ENCODE results near the gene CXorf58. TPM values are rescaled to one million over a fixed set of nuclear protein-coding genes. Genes with fewer than 3 reads are reported as not detected.

The CXorf58 gene
- total and polyA plus RNA-seq, 2 donors (not counting 3 experiments of a cell fraction or from before 2014, with no cell fraction given): not detected

- H3K4me3 ChIP-seq (replicated peaks in 1 of 3; ENCODE audit: insufficient read depth in 1 of 3, low read depth in 1 of 3, low read length in 3 of 3): no peak overlapping the region
- ChIA-PET POLR2A (interaction anchor here (3.6 kb wide), 1 partner anchor 115 kb away, joined by 25 read pairs; the partner anchor contains the start of gene SAT1), CTCF (interaction anchor here (1.0 kb wide), 1 partner anchor 116 kb away, joined by 3 read pairs; the partner anchor contains the start of gene SAT1)
- H4K20me1 ChIP-seq (replicated peaks; ENCODE audit: control insufficient read depth, extremely low read depth, insufficient read depth, low read length): no peaks in the 10 kb centered on the region
- no peaks in the 10 kb centered on the region for H3K79me2 ChIP-seq (ENCODE audit: control insufficient read depth, insufficient read depth, low read length)
- H3K4me2 ChIP-seq (ENCODE audit: insufficient read depth, low read length): peak overlapping the region; percentile 16
- H3K9ac ChIP-seq (replicated peaks; ENCODE audit: extremely low read depth, insufficient read depth, low read length): peak overlapping the region; percentile 26
- H3K36me3 ChIP-seq (ENCODE audit: control insufficient read depth in 2 of 2, extremely low read depth in 1 of 2, insufficient read depth in 2 of 2, low read length in 2 of 2): no peaks in the 10 kb centered on the region
- H3K27ac ChIP-seq (ENCODE audit: insufficient read depth, low read depth, low read length): peak overlapping the region; percentile 46
- peak; percentile 57 for DNase-seq (ENCODE audit: low read depth, low spot score)
- intact Hi-C loops (cut with micrococcal nuclease) (no loop called here), dilution Hi-C loops (cut with MboI; ENCODE audit: extremely low pct_ligation_motif_present, low sequenced_read_pairs) (no loop called here)
- no peaks in the 10 kb centered on the region for H3K9me3 ChIP-seq (replicated peaks; ENCODE audit: control insufficient read depth, insufficient read depth, low read length)
- peak; percentile 73 for FAIRE-seq
- H3K27me3 ChIP-seq (ENCODE audit: control insufficient read depth in 2 of 2, insufficient read depth in 2 of 2, low read length in 2 of 2): no peaks in the 10 kb centered on the region
- TF ChIP-seq MAX (IDR thresholded peaks at IDR 0.05; ENCODE audit: insufficient read depth, insufficient read length): no peak
- no peak for TF ChIP-seq FOS (IDR thresholded peaks at IDR 0.05; ENCODE audit: borderline replicate concordance, insufficient read depth, low read length)
- TF ChIP-seq GATA2 (IDR thresholded peaks at IDR 0.05; ENCODE audit: insufficient read depth, insufficient read length, low read depth, low read length): peak; percentile 12
- no peak for TF ChIP-seq JUN (IDR thresholded peaks at IDR 0.05; ENCODE audit: borderline replicate concordance, insufficient read depth, insufficient read length, low read depth)
- no peak for TF ChIP-seq POLR2AphosphoS5 (IDR thresholded peaks at IDR 0.05; ENCODE audit: insufficient read depth, low read depth, low read length)
- peak overlapping the region; percentile 16 for H2AFZ ChIP-seq (ENCODE audit: low read depth, low read length)
- no TSS peak for BruUV-seq (replicated peaks)
- peaks cover 47% of the 10 kb centered on the region for H3K4me1 ChIP-seq (ENCODE audit: control insufficient read depth, extremely low read depth, insufficient read depth, low read length)
- no peaks in the 10 kb centered on the region for H3K9me1 ChIP-seq (replicated peaks; ENCODE audit: control insufficient read depth, extremely low read depth, insufficient read depth, low read length)
Observed at GRCh38 chrX:23898412-23898959, 9.3 kb upstream of the CXorf58 start.

DNA sequence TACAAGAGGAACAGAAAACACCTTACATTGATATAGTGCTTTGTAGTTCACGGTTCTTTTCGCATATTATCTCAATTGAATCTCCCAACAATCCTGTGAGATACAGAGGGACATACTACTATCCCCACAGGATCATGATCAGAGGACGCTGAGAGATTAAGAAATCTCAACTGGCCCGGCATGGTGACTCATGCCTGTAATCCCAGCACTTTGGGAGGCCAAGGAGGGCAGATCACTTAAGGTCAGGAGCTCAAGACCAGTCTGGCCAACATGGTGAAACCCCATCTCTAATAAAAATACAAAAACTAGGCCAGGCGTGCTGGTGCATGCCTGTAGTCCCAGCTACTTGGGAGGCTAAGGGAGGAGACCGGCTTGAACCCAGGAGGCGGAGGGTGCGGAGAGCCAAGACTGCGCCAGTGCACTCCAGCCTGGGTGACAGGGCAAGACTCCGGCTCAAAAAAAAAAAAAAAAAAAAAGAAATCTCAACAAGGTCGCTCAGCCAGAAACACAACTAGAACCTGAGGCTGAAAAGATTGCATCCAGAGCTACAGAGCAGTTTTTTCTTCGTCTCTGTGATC, 7.5 kb upstream of the CXorf58 start:
- BruUV-seq (replicated peaks): TSS peak; percentile 8
- intact Hi-C loops (cut with micrococcal nuclease) (loop anchor here (10.0 kb wide), 1 partner anchor 254 kb away; no protein-coding TSS in a partner anchor), dilution Hi-C loops (cut with MboI; ENCODE audit: extremely low pct_ligation_motif_present, low sequenced_read_pairs) (no loop called here)
- Histone ChIP-seq H3K9me3 (replicated peaks; ENCODE audit: control insufficient read depth, insufficient read depth, low read length) (no peaks in the 10 kb centered on the region), H3K4me2 (ENCODE audit: insufficient read depth, low read length) (peak overlapping the region; percentile 67), H4K20me1 (replicated peaks; ENCODE audit: control insufficient read depth, extremely low read depth, insufficient read depth, low read length) (no peaks in the 10 kb centered on the region), H3K79me2 (ENCODE audit: control insufficient read depth, insufficient read depth, low read length) (no peaks in the 10 kb centered on the region), H3K27ac (ENCODE audit: insufficient read depth, low read depth, low read length) (peak overlapping the region; percentile 90), H3K4me3 (replicated peaks in 1 of 3; ENCODE audit: insufficient read depth in 1 of 3, low read depth in 1 of 3, low read length in 3 of 3) (no peak overlapping the region), H3K4me1 (ENCODE audit: control insufficient read depth, extremely low read depth, insufficient read depth, low read length) (peaks cover 47% of the 10 kb centered on the region), H3K36me3 (ENCODE audit: control insufficient read depth in 2 of 2, extremely low read depth in 1 of 2, insufficient read depth in 2 of 2, low read length in 2 of 2) (no peaks in the 10 kb centered on the region), H3K9me1 (replicated peaks; ENCODE audit: control insufficient read depth, extremely low read depth, insufficient read depth, low read length) (no peaks in the 10 kb centered on the region), H3K9ac (replicated peaks; ENCODE audit: extremely low read depth, insufficient read depth, low read length) (peak overlapping the region; percentile 63), H2AFZ (ENCODE audit: low read depth, low read length) (no peak overlapping the region), H3K27me3 (ENCODE audit: control insufficient read depth in 2 of 2, insufficient read depth in 2 of 2, low read length in 2 of 2) (no peaks in the 10 kb centered on the region)
- FAIRE-seq (peak; percentile 18), DNase-seq (ENCODE audit: low read depth, low spot score) (no peak)
- POLR2A ChIA-PET: interaction anchor here (1.3 to 3.4 kb wide), 2 partner anchors 114 to 117 kb away, joined by 11 to 92 read pairs; partner anchors contain the start of gene SAT1
- TF ChIP-seq GATA2 (IDR thresholded peaks at IDR 0.05; ENCODE audit: insufficient read depth, insufficient read length, low read depth, low read length) (no peak), FOS (IDR thresholded peaks at IDR 0.05; ENCODE audit: borderline replicate concordance, insufficient read depth, low read length) (no peak), POLR2A (IDR thresholded peaks at IDR 0.05; ENCODE audit: low read depth, low read length) (no peak)
- CTCF ChIA-PET: interaction anchor here (1.4 to 3.1 kb wide), 6 partner anchors 55 to 206 kb away, joined by 6 to 132 read pairs (median 23); partner anchors contain the start of genes ACOT9 and SAT1

All from endothelial cell of umbilical vein (primary cell).